CMK (cell line): ENCODE measurements around the gene HCRTR2.
"Not testable (repeated sequence)": the region's sequence is repeated elsewhere in the genome, so short reads cannot be mapped to it uniquely, and the experiment has no call there.

Experiments used
- DNase-seq: peaks from one replicate; pipeline ENCODE4 v3.0.0-alpha.2; 2010; ENCODE audit warnings: low read depth

The HCRTR2 gene

DNA sequence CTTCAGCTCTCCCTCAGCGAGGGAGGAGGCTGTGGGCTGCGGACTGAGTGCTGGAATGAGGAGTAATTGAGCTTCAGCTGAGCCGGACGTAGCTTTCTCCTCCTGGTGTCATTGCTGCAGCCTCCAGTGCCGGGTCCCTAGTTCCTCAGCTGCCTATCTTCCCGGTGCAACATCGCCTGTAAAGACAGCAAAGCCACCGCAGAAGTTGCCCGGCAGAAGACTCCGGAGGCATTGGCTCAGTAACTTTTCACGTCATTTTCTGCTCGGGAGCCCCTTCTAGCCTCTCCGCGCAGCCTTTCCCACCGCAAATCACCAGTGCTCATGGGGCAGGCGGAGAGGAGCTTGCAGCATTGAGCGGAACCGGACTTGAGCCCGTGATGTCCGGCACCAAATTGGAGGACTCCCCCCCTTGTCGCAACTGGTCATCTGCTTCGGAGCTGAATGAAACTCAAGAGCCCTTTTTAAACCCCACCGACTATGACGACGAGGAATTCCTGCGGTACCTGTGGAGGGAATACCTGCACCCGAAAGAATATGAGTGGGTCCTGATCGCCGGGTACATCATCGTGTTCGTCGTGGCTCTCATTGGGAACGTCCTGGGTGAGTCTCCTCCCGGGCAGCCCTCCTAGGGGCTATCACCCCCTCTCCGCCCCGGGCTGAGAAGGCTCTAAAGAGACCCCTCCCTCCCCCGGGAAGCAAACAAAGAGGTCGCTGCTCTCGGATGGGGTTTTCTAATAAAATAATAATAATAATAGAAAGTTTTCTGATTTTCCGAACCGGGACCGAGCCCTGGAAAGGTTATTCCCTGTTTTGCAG is at the start of gene HCRTR2:
TSS of gene HCRTR2 (plus strand) at position 305 of the 816 bp plus-strand sequence. CDS start at position 378, 73 bp downstream.
- DNase-seq = no peak

DNA sequence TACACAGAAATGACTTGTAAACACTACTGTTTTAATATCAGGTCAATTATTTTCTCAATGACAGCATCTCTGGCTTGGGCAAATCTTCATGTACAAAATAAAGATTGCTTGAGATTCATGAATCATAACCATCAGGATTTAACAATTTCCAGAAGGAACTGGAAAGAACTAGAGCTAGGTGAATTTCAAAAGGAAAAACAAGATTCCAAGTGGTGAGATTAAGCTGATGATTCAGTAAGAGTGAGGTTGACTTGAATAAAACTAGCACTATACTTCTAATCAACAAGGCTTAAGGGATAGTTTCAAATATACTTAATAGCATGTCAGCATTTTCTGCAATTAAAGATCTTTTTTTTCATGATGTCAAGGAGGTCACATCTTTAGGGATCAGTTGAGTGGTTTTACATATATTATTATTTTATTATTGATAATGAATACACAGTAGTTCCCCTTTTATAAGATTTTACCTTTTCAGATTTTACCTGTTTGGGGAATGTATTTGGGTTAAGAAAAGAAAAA is 43.5 kb upstream of the HCRTR2 start:
- no peak for DNase-seq

DNA sequence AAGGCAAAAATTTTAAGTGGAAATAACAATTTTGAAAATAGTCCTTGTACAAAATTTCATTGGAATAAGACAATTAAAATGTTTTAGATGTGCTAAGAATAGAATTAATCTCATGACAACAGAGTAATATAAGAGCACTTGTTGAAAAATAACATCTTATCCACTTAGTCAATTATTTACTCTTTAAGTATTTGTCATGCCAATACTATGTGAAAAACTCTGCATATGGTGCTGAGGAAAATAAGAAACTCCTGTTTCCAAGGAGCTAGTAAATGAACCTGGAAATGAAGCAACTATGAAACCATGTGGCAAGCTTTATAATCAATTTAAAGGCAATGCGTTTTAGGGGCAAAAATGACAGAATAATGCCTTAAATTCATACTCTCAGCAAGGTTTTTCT is 42.7 kb upstream of the HCRTR2 start:
- no peak for DNase-seq

DNA sequence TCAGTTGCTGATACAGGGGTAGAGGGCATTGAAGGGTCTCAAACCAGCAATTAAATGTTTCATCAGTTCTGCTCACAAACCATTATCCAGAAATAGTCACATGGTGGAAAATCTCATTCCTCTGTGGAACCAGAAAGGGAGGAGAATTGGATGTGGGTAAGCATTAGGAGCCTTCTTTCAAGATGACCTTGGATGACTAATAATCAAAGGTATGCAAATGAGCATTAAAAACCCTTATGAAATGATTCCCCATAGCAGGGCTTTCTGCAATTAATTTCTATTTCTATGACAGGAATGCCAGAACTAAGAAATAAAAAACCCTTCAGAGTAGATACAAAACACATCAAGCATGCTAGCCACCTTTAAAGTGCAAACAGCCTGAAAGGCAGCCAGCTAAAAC is 37.4 kb upstream of the HCRTR2 start:
- DNase-seq = no peak

DNA sequence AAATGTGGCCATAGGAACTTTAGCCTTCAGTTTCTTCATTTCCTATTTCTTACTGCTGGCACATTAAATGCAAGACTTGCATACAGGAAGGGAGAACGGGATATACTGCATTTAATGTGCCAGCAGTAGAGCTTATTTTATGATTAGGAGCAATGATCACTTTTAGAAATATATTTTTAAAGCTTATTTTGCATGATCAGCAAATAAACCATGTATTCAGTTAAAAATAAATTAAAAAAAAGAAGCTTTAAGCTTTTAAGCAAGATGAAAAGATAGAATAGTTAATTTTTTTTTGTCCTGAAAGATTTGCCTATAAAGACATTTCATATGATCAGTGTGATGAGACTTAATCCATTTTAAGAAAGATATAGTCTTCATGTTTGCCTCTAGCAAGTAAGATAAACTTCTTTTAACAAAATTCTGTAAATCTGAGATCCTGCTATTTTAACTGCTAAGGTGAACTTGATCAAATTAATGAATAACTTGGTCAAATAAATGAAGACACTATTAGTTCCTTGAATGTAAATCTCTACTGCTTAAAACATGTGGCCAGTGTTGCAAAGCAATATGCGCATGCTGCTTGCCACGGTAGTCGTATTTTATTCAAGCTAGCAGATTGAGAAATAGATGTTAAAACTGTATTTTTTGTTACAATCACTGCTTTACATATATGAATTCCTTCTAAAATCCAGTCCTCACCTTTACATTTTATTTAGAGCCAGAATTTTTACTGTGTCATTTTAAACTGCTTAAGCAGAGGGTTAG is 36.2 kb upstream of the HCRTR2 start:
- no peak for DNase-seq

DNA sequence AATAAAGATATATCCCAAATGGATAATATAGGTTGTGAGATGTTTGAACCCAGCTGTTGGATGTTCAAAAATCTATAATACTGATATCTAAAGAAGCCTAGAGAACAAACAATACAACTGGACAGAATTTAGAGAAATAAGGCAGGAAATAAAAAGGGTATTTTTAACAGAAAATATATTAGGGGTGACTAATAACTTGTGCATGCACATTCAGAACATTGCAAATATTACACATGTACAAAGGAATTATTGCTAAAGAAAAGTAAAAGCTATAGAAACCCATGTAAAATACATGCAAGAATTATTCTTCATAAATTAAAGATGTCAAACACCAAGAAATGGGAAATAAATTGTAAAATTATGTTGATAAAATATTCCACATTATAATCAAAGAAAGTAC is 32.7 kb upstream of the HCRTR2 start:
- no peak for DNase-seq

DNA sequence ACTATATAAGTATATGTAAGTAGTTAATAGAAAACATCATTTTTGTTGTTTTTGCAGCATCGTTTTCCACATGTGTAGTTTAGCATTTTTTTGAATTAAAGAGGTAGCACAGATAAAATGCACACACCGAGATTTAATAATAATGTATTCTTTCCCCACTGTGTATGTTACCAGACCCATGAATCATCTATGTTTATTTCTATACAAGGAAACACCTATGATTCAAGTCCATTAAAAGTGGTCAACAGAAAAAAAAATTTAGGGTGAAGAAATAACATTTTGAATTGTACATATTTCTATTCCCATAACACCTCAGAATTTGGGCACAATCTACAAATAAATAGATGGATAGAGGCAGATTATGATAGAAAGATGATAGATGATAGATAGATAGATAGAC is 31.7 kb upstream of the HCRTR2 start:
- DNase-seq = no peak

DNA sequence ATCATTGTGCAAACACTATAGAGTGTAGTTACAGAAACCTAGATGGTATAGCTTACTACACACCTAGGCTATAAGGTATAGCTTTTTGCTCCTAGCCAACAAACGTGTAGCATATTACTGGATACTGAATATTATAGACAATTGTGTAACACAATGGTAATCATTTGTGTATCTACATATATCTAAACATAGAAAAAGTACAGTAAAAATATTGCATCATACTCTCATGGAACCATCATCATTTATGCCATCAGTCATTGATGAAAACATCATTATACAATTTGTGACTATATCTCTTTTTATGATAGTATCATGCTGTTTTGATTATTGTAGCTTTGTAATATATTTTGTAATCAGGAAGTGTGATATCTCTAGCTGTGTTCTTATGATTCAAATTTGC is 21.0 kb upstream of the HCRTR2 start:
- no peak for DNase-seq

DNA sequence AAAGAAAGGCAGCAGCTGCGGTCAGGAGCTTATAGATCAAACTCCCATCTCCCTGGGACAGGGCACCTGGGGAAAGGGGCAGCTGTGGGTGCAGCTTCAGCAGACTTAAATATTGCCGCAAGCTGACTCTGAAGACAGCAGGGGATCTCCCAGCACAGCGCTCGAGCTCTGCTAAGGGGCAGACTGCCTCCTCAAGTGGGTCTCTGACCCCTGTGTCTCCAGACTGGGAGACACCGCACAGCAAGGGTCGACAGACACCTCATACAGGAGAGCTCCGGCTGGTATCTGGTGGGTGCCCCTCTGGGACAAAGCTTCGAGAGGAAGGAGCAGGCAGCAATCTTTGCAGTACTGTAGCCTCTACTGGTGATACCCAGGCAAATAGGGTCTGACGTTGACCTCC is 15.5 kb upstream of the HCRTR2 start:
- not testable (repeated sequence) for DNase-seq

DNA sequence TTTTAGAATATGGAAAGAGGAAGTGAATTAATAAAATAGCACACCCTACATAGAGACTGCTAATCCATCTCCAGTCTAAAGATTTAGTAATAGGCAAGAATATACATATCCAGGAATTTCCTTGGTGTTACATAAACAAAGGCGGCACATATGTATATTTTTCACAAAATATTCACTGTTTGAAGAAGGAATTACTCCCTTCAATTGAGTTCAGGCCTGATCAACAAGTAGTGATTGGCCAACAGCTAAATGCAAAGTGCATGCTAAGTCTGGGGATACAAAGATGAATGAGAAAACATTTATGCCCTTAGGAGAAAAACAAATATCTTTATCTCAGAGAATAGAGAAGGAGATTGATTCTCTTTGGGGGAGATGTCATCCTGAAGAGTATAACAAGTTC is 6.5 kb upstream of the HCRTR2 start:
- DNase-seq = no peak

DNA sequence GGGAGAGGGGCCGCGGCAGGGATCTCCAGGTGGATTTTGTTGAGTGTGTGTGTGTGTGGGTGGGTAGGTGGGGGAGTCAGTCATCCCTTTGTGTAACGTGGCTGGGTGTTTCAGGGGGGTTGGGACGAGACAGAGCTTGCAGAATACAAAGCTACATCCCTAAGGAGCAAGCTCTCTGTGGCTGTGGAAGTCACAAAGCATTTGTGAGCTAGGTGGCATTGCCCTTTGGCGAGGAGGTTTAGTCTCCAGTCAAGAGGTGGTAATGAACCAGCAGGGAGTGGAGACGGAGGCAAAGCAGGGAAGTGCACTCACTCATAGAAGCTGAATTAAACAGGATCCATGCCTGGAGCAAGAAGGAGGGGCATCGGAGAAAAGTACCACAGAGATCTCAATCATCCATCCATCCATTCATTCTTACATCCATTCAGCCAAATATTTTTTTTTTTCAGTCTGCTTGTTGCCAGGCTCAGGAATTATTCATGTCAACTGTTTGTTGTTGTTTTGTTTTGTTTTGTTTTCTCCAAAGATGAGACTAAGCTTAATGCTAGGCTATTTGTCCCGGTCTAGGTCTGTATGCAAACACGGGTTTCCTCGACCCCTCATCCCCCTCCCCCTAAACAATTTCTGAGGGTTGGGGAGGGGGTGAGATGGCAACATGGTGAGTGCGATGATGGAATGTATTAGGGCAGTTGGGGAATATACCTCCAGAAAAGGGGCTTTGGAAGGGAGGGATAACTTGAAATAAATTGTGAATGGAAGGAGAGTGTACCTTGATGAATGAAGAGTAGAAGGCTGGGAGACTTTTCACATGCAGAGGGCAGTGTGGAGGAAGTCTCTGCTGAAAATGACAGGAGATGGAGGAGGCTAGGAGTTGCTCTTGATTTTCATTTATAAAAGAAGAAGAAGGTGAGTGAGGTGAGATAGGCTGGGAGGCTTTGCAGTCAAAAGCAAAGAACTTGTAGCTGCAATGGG is 1.0 kb downstream of the HCRTR2 start:
- no peak for DNase-seq

DNA sequence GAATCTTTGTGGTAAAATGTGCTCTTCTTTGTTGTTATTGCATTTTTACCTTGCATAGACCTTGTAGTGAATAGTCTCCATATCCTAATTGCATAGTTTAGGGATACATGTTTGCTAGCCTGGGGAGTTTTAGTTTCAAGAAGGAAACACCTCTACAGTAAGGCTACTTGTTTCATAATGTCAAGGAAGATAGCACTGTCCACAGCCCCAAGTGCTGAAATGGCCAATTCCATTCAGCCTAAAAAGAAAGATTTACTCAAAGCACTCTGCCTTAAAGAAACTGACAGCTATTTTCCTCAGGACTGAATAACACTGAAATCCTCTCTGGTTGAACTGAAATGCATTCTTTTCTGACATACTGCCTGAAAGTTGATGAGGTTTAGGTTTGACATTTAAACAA is 2.6 kb downstream of the HCRTR2 start:
- no peak for DNase-seq

DNA sequence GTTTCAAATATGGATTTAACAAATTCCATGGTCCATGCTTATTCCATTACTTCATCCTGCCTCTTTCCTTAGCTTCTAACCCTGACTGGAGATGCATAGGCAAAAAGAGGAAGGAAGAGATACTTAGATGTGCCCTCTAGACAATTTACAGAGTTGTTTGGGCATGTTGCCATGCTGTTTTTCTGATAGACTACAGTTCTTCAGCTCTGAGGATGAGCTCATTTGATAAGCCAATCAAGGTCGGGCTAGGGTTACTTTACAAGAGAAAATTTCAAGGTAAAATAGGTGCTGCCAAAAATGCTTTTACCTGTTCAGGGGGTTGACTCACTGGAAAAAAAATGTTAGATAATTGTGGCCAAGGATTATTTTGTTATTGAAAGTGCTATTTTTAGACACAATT is 5.9 kb downstream of the HCRTR2 start:
- DNase-seq = no peak

DNA sequence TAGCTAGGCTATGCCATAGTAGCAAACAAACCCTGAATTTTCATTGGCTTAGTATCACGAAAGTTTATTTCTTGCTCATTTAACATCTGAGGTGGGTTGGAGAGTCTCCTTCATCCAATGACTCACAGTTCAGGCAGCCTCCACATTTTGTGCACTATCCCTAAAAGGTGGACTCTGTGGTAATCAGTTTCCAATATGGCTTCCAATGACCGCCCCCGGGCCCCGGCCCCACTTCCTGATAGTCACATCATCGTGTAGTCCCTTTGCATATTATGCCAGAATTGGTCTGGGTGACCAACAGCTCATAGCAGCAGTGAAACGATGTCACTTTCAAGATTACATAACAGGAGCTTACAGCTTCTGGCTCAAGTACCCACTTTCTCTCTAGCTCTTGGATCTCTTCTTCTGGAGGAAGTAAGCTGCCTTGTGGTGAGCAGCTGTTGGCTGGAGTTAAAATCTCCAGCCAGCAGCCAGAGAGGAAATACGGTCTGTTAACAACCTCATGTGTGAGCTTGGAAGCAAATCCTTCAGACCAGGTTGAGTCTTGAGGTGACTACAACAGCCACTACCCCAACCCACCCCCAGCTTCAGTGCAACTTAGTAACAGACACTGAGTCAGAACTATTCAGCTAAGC is 7.8 kb downstream of the HCRTR2 start:
- no peak for DNase-seq

DNA sequence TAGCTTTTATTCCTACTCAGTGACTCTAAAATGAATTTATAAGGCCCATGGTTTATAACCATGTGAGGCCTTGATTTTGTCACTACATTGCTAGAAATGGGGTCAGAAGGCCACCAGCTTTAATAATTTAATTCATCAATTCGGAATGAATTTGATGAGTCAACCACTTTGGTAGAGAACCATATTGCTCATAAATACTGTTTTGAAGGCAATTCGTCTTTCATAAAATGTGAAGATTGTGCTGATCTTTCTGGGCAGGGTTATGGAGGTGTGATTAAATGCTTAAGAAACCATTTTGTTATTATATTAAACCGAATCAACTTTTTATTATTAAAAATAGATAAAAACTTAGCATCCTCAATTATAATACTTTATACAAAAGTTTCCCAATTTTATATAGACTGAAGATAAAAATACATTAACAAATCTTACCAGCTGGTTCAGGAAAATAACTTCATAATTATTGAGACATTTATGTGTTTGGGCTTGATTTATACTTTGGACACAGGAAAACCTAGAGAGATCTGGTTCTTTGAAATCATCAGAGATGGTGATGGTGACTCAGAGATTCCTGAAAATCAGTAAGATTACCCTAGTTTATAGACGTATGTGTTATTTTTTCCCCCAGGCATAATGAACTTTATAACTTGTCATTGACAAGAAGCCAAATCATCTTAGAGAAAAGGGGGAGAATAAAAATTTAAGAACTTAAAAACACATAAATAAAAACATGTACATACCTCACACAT is 10.6 kb downstream of the HCRTR2 start:
- DNase-seq = no peak

DNA sequence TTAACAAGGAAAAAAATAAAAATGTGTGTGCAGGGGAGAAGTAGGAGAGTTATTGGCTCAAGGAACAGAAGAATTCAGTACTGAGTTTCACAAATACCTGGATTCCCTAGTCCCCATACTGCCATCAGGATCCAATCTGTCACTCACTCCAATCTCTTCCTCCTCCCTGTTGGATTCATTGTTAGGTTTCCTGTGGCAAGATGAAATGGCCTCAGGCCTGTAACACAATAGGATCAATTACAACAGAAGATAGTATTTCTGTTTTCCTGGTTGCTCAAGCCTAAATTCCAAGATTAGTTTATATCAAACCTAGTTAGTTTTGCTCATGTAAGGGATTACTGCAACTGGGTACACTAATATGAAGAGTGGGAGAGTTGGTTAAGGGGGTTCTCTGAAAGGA is 24.4 kb downstream of the HCRTR2 start:
- no peak for DNase-seq

DNA sequence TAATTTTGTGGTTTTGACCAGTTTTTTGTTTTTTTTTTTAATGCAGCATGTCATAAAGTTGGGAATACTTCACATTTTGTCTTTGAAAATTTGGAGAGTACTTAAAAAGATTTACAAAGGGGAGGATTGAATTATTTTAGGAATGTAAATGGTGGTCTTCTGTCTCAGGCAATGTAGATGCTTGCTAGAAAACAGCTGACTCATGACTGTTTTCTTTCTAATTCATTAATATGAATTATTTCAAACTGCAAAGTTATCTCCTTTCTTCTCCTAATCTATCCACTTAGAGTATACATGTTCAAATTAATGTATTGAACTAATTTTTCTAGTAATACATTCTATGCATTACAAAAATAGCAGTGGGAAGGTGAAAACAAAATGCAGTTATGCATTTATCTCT is 24.9 kb downstream of the HCRTR2 start:
- DNase-seq = no peak

DNA sequence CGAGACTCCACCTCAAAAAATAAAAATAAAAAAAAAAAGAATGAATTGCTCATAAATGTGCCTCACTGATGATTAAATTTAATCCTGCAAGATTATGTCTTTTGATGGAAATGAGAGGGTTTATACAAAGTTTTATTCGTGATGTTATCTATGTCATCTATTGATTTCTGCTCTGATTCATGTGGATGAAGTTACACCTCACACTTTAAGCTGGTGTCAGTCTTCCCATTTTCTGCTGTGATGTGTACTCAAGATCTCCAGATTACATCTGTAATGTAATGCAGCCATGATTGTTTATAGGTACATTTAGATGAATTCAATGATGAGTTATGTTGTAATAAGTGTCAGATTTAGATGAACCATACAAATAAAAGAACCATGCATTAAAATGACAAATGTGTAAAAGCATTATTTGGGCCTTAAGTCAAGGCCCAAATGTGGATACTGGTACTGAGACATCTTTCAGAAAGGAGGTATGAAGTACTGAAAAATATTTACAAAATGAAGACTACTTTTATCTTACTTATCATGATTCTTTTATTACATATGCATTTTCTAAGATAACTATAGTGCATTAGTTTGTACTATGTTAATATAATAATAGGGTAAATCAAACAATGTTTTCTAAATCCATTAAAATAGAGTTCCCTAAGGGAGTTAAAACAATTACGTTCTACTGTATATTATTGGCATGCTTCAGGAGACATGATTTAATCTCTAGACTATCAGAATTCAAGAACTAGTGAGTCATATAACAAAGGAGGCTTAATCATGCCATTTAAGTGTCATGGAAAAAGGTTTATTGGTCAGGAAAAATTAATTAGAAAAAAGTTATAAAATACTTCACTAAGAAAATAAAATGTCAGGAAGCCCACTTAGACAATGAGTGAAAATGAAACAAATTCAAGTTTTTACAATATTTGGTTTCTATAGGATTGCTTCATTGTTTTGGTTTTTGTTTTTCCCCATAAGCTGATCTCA is 34.5 kb downstream of the HCRTR2 start:
- DNase-seq = no peak

DNA sequence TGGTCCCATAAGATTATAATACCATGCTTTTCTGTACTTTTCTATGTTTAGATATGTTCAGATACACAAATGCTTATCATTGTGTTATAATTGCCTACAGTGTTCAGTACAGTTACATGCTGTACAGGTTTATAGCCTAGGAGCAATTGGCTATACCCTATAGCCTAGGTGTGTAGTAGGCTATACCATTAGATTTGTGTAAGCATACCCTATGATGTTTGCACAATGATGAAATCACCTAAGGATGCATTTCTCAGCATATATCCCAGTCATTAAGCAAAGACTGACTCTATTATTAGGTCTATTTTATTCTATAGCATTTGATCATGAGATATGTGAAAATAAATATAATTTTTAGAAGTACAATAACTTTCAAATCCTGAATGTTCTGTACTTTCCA is 36.6 kb downstream of the HCRTR2 start:
- DNase-seq = no peak

DNA sequence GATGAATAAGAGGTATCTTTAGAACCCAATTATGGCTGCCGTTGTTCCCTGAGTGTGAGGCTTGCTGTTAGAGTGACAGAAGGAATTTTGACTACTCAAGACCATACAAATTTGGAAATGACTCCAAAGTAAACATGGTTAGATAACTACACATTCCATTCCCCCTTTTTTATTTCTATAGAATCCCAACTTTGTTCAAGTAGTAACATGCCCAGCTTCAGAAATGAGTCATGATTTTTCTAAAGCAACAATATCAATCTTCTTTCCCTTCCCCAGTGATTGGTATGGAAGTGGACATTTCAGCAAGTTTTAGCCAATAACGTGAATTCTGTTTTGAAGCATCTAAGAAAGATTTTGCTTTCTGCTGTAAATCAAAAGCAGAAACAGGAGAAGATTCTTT is 37.8 kb downstream of the HCRTR2 start:
- DNase-seq = no peak
